ENCODE measurements around the gene ANAPC13.

GRCh38 chr3:134453631-134454030 is 32.2 kb downstream of the ANAPC13 start:
- TF ChIP-seq POLR2A (IDR thresholded peaks at IDR 0.05; ENCODE audit: low read depth) (no peak), CTCF (IDR thresholded peaks at IDR 0.05) (peak in 1 of 3 experiments; percentile 2), POLR2AphosphoS5 (IDR thresholded peaks at IDR 0.05) (no peak)

Data from esophagus muscularis mucosa (tissue), 3 donors.